K562 (cell line): Measurements from ENCODE around the gene TAX1BP1.

Experiments
- CEBPB ChIP-seq: fragments of 450-650 bp; IDR thresholded peaks from 2 replicates; pipeline ENCODE4 v1.6.1; 2016; ENCODE audit warnings: missing genetic modification characterization, missing compliant biosample characterization
- CTCF ChIP-seq, 3 experiments: IDR thresholded peaks in 2 of 3; conservative IDR thresholded peaks in 1 of 3; 2 replicates each; pipeline ENCODE4 v1.5.1; 2011 to 2012; ENCODE audit warnings: low read length in 3 of 3, mild to moderate bottlenecking in 3 of 3, control low read depth in 2 of 3, improper control_type of control experiment in 1 of 3, inconsistent platforms in 1 of 3, low read depth in 1 of 3, mixed read lengths in 1 of 3, moderate library complexity in 1 of 3; ENCODE audit not compliant: insufficient read depth in 2 of 3
- DDX20 ChIP-seq: fragments of 450-650 bp; IDR thresholded peaks from 2 replicates; pipeline ENCODE4 v1.6.1; 2016; ENCODE audit warnings: missing genetic modification characterization, low read depth, mild to moderate bottlenecking, missing compliant biosample characterization, moderate library complexity
- GTF2F1 ChIP-seq: IDR thresholded peaks from 2 replicates; pipeline ENCODE4 v1.6.1; 2011; ENCODE audit warnings: low read depth, low read length, improper control_type of control experiment
- NBN ChIP-seq: fragments of 450-650 bp; IDR thresholded peaks from 2 replicates; pipeline ENCODE4 v1.6.1; 2016; ENCODE audit warnings: low read depth, mild to moderate bottlenecking
- RCOR1 ChIP-seq, 2 experiments: IDR thresholded peaks; 2 replicates each; pipeline ENCODE4 v1.6.1; 2012; ENCODE audit warnings: low read depth in 2 of 2, low read length in 2 of 2, borderline replicate concordance in 1 of 2, improper control_type of control experiment in 1 of 2
- RFX5 ChIP-seq: IDR thresholded peaks from 2 replicates; pipeline ENCODE4 v1.6.1; 2011; ENCODE audit warnings: low read depth, mild to moderate bottlenecking, improper control_type of control experiment, low read length
- ZBTB33 ChIP-seq: sonication (generic); formaldehyde crosslinking; IDR thresholded peaks from 2 replicates; pipeline ENCODE4 v1.8.1; 2023; ENCODE audit warnings: mild to moderate bottlenecking, missing genetic modification reagents

- TF ChIP-seq ZBTB33, result no peak
- no peak for TF ChIP-seq RFX5
- no peak for TF ChIP-seq RCOR1 (IDR thresholded peaks at IDR 0.05; ENCODE audit: borderline replicate concordance in 1 of 2, low read depth in 2 of 2, low read length in 2 of 2)
- TF ChIP-seq CTCF (IDR thresholded peaks at IDR 0.05 in 2 of 3, conservative IDR thresholded peaks at IDR 0.05 in 1 of 3; ENCODE audit: insufficient read depth in 2 of 3, low read depth in 1 of 3, low read length in 3 of 3), result no peak
- no peak for TF ChIP-seq NBN
- TF ChIP-seq CEBPB (tag), result no peak
- no peak for TF ChIP-seq GTF2F1
- TF ChIP-seq DDX20 (tag), result no peak
These were observed 100.9 kb downstream of the TAX1BP1 start for GRCh38 chr7:27840760-27841364.
